ENCODE data around the gene CYP1A2. TPM values are rescaled to one million over a fixed set of nuclear protein-coding genes. Genes with fewer than 3 reads are reported as not detected.

The CYP1A2 gene
- total RNA-seq, 2 donors from 2014 or later, result not detected

DNA sequence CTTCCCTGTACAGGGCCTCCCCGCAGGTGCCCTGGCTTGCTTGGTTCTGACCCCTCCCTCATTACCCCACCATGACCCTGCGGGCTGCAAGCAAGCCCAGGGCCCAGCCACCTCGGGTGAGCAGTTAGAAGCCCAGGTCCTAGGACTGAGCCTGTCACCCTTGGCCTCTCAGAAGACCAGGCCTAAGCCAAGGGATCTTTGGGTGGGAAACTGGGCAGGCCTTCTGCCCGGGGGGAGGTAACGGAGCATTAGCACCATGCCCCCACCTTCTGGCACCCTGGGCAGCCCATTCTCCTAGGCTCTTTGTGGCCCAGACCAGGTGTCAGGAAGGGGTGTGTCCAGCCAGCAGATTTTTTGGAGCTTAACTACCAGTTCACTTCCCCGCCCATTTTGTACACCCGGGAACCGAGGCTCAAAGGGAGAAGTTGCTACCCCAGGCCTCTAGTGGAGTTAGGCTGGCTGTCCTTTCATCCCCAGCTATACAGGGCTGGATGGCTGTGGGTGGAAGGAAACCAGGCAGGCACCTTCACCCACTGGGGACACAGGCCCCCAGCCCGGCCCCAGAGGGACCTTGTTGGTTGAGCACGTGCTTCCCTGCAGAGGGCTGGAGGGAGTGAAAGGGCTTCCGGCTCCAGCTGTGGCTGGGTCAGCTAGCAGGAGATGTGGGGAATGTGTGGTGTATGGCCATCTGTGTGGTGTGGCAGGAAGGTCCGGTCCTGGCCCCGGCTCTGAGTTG is 34.6 kb downstream of the CYP1A2 start:
- H3K27ac ChIP-seq (ENCODE audit: low read depth, low read length), result no peak overlapping the region
- peaks cover 14% of the 10 kb centered on the region for H3K36me3 ChIP-seq (ENCODE audit: control insufficient read depth, insufficient read depth, low read length)
- Mint-ChIP-seq H3K27ac (peak overlapping the region; percentile 58), H3K27me3 (ENCODE audit: insufficient read depth) (peaks cover 16% of the 10 kb centered on the region), H3K36me3 (ENCODE audit: low read depth) (peaks cover 4% of the 10 kb centered on the region), H3K4me1 (peaks cover 26% of the 10 kb centered on the region), H3K4me3 (peak overlapping the region; percentile 80), H3K9me3 (no peaks in the 10 kb centered on the region)
- H3K4me1 ChIP-seq (ENCODE audit: control insufficient read depth, insufficient read depth, low read length), result peaks cover 6% of the 10 kb centered on the region
- peak; percentile 64 for DNase-seq
- 41 to 49% methylated on average over 8 to 13 of the region's 13 CpGs for WGBS, 2 experiments (ENCODE audit: insufficient coverage in 1 of 2, insufficient read length in 1 of 2)
- peak overlapping the region; percentile 62 for H3K9ac ChIP-seq (ENCODE audit: extremely low read depth, low read length, poor library complexity, severe bottlenecking)
- TF ChIP-seq, protein P1, sequence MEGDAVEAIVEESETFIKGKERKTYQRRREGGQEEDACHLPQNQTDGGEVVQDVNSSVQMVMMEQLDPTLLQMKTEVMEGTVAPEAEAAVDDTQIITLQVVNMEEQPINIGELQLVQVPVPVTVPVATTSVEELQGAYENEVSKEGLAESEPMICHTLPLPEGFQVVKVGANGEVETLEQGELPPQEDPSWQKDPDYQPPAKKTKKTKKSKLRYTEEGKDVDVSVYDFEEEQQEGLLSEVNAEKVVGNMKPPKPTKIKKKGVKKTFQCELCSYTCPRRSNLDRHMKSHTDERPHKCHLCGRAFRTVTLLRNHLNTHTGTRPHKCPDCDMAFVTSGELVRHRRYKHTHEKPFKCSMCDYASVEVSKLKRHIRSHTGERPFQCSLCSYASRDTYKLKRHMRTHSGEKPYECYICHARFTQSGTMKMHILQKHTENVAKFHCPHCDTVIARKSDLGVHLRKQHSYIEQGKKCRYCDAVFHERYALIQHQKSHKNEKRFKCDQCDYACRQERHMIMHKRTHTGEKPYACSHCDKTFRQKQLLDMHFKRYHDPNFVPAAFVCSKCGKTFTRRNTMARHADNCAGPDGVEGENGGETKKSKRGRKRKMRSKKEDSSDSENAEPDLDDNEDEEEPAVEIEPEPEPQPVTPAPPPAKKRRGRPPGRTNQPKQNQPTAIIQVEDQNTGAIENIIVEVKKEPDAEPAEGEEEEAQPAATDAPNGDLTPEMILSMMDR (conservative IDR thresholded peaks at IDR 0.05), result no peak
- no peaks in the 10 kb centered on the region for H3K9me3 ChIP-seq (ENCODE audit: control insufficient read depth, low read length)
- peak overlapping the region; percentile 86 for H3K4me3 ChIP-seq (ENCODE audit: low read length)
- H3K27me3 ChIP-seq (ENCODE audit: control insufficient read depth, insufficient read depth, low read length, poor library complexity, severe bottlenecking), result no peaks in the 10 kb centered on the region

DNA sequence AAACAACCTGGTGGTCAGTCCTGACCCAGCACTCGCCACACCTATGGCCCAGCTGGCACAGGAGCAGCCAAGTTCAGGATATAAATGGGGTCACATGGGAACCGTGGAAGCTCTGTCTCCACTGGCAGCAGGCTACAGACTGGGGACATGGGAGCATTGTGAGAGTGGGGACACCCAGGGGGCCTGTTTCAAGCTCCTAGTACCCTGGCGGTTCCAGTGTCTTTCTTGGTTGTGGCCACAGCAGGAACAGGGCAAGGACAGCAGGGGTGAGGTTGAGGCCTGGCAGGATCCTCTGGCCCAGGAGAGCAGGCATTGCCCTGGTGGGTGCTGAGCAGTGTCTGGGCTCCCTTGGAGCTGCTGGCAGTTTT is 35.1 kb downstream of the CYP1A2 start:
- H3K27ac ChIP-seq (ENCODE audit: low read depth, low read length), result no peak overlapping the region
- Mint-ChIP-seq H3K4me3 (peak overlapping the region; percentile 80), H3K36me3 (ENCODE audit: low read depth) (peaks cover 4% of the 10 kb centered on the region), H3K9me3 (no peaks in the 10 kb centered on the region), H3K27ac (no peak overlapping the region), H3K4me1 (peaks cover 31% of the 10 kb centered on the region), H3K27me3 (ENCODE audit: insufficient read depth) (peaks cover 16% of the 10 kb centered on the region)
- H3K36me3 ChIP-seq (ENCODE audit: control insufficient read depth, insufficient read depth, low read length), result peaks cover 19% of the 10 kb centered on the region
- TF ChIP-seq, protein P1 (conservative IDR thresholded peaks at IDR 0.05), result no peak
- 77 to 85% methylated on average over 2 to 3 of the region's 3 CpGs for WGBS, 2 experiments (ENCODE audit: insufficient coverage in 1 of 2, insufficient read length in 1 of 2)
- H3K4me3 ChIP-seq (ENCODE audit: low read length), result peak overlapping the region; percentile 86
- H3K27me3 ChIP-seq (ENCODE audit: control insufficient read depth, insufficient read depth, low read length, poor library complexity, severe bottlenecking), result no peaks in the 10 kb centered on the region
- no peak for DNase-seq
- peaks cover 6% of the 10 kb centered on the region for H3K4me1 ChIP-seq (ENCODE audit: control insufficient read depth, insufficient read depth, low read length)
- no peak overlapping the region for H3K9ac ChIP-seq (ENCODE audit: extremely low read depth, low read length, poor library complexity, severe bottlenecking)
- no peaks in the 10 kb centered on the region for H3K9me3 ChIP-seq (ENCODE audit: control insufficient read depth, low read length)

DNA sequence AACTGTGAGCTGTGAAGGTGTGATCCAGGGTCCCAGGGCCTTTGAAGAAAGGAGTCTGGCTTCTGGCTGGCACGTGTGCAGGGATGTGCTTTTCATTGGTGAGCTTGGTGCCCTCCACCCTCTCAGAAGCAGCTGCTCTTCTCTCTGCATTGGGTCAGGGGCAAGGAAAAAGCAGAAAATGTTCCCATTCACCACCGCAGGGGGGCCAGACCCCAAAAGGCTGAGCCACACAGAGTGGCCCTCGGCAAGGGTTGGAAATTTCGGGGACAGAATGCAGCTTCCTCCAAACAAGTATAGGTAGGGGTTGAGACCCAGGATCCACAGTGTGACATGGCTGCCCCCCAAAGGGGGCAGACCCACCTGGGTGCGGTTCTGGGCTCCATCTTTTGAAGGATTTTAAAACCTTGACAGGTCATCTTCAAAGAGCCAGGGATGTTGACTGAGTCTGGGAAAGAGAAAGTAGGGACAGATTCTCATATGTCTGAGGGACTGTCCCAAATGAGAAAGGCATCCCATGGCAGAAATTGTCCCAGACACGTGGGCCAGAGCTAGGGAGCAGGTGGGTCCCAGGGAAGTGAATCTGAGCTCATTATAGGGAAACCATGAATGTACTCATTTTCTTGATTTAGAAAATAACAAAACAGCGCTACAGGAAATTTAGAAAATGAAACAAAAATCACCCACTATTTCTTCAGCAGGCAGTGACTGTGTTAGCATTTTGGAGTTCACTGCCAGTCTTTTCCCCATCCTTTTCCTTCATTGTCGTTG is 36.0 kb downstream of the CYP1A2 start:
- H3K36me3 ChIP-seq (ENCODE audit: control insufficient read depth, insufficient read depth, low read length), result peaks cover 19% of the 10 kb centered on the region
- Mint-ChIP-seq H3K4me1 (peaks cover 33% of the 10 kb centered on the region), H3K27ac (no peak overlapping the region), H3K27me3 (ENCODE audit: insufficient read depth) (peaks cover 16% of the 10 kb centered on the region), H3K36me3 (ENCODE audit: low read depth) (peaks cover 8% of the 10 kb centered on the region), H3K9me3 (no peaks in the 10 kb centered on the region), H3K4me3 (no peak overlapping the region)
- H3K9me3 ChIP-seq (ENCODE audit: control insufficient read depth, low read length), result no peaks in the 10 kb centered on the region
- no peak for DNase-seq
- no peaks in the 10 kb centered on the region for H3K27me3 ChIP-seq (ENCODE audit: control insufficient read depth, insufficient read depth, low read length, poor library complexity, severe bottlenecking)
- H3K4me1 ChIP-seq (ENCODE audit: control insufficient read depth, insufficient read depth, low read length), result peaks cover 6% of the 10 kb centered on the region
- no peak overlapping the region for H3K27ac ChIP-seq (ENCODE audit: low read depth, low read length)
- WGBS, 2 experiments (ENCODE audit: insufficient coverage in 1 of 2, insufficient read length in 1 of 2), result 91 to 95% methylated on average over 6 to 8 of the region's 8 CpGs
- H3K9ac ChIP-seq (ENCODE audit: extremely low read depth, low read length, poor library complexity, severe bottlenecking), result no peak overlapping the region
- TF ChIP-seq, protein P1 (conservative IDR thresholded peaks at IDR 0.05), result no peak
- no peak overlapping the region for H3K4me3 ChIP-seq (ENCODE audit: low read length)
